Measurements from ENCODE around the gene SORCS3. TPM values are rescaled to one million over a fixed set of nuclear protein-coding genes. Genes with fewer than 3 reads are reported as not detected.

SORCS3 gene
- total and polyA plus RNA-seq, 2 donors (not counting 1 experiment from before 2014, with no cell fraction given) = not detected

DNA sequence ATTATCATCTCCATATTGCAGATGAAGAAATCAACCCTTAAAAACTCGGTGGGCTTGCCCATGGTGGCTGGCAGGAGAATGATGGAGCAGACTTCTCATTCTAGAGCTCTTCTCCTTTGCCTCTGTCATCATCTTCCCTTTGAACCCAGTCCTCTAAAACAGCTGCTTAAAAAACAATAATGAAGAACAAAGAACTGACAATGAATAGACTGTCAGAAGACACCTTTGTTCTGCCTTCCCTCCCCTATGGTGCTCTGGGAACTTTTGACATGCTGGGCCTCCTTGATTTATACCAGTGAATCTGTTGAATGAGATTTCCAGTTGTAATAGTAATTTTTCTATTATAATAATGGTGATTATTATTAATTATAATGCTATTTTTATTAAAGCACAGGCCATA lies 103.0 kb downstream of the SORCS3 start:
- Mint-ChIP-seq H3K27ac (no peak overlapping the region), H3K4me1 (no peaks in the 10 kb centered on the region), H3K4me3 (no peak overlapping the region), H3K9me3 (ENCODE audit: insufficient read depth) (no peaks in the 10 kb centered on the region), H3K27me3 (peaks cover 3% of the 10 kb centered on the region)
- TF ChIP-seq, protein P1, sequence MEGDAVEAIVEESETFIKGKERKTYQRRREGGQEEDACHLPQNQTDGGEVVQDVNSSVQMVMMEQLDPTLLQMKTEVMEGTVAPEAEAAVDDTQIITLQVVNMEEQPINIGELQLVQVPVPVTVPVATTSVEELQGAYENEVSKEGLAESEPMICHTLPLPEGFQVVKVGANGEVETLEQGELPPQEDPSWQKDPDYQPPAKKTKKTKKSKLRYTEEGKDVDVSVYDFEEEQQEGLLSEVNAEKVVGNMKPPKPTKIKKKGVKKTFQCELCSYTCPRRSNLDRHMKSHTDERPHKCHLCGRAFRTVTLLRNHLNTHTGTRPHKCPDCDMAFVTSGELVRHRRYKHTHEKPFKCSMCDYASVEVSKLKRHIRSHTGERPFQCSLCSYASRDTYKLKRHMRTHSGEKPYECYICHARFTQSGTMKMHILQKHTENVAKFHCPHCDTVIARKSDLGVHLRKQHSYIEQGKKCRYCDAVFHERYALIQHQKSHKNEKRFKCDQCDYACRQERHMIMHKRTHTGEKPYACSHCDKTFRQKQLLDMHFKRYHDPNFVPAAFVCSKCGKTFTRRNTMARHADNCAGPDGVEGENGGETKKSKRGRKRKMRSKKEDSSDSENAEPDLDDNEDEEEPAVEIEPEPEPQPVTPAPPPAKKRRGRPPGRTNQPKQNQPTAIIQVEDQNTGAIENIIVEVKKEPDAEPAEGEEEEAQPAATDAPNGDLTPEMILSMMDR (IDR thresholded peaks at IDR 0.05) = no peak
- no peak for TF ChIP-seq EZH2 (IDR thresholded peaks at IDR 0.05; ENCODE audit: borderline replicate concordance, insufficient read depth, low read depth, low read length, poor library complexity, severe bottlenecking)
- Histone ChIP-seq H3K27ac (ENCODE audit: low read length in 2 of 2) (no peak overlapping the region), H3K36me3 (replicated peaks in 1 of 2; ENCODE audit: control extremely low read depth in 1 of 2, control insufficient read depth in 1 of 2, extremely low read depth in 1 of 2, insufficient read depth in 2 of 2, low read length in 1 of 2) (no peaks in the 10 kb centered on the region), H3K27me3 (replicated peaks in 1 of 4; ENCODE audit: control extremely low read depth in 1 of 4, control insufficient read depth in 3 of 4, insufficient read depth in 4 of 4, low read length in 3 of 4) (peaks cover 0 to 3% (median 0%) of the 10 kb centered on the region in 4 experiments), H3K4me1 (ENCODE audit: control insufficient read depth in 2 of 2, insufficient read depth in 2 of 2, low read length in 2 of 2) (no peaks in the 10 kb centered on the region), H4K20me1 (ENCODE audit: control insufficient read depth, insufficient read depth, low read length, poor library complexity, severe bottlenecking) (no peaks in the 10 kb centered on the region), H3K9me3 (ENCODE audit: control extremely low read depth in 1 of 3, control insufficient read depth in 2 of 3, insufficient read depth in 1 of 3, low read length in 2 of 3) (no peaks in the 10 kb centered on the region), H2AFZ (ENCODE audit: insufficient read depth, low read depth, low read length, poor library complexity, severe bottlenecking) (no peak overlapping the region), H3K9ac (ENCODE audit: low read length) (no peak overlapping the region), H3K4me2 (replicated peaks; ENCODE audit: low read depth, low read length, poor library complexity, severe bottlenecking) (no peak overlapping the region), H3K79me2 (ENCODE audit: control insufficient read depth, insufficient read depth, low read length) (no peaks in the 10 kb centered on the region), H3K4me3 (ENCODE audit: control extremely low read depth in 1 of 5, extremely low read depth in 1 of 5, insufficient read depth in 1 of 5, low read depth in 2 of 5, low read length in 4 of 5) (no peak overlapping the region)
- DNase-seq (no peak), ATAC-seq (ENCODE audit: low read depth) (no peak)
- POLR2A ChIA-PET = no interaction called here
- intact Hi-C loops (cut with micrococcal nuclease) = no loop called here
- CTCF ChIA-PET = no interaction called here
- WGBS (ENCODE audit: insufficient coverage) = 100% methylated on average over 1 of the region's 1 CpG

DNA sequence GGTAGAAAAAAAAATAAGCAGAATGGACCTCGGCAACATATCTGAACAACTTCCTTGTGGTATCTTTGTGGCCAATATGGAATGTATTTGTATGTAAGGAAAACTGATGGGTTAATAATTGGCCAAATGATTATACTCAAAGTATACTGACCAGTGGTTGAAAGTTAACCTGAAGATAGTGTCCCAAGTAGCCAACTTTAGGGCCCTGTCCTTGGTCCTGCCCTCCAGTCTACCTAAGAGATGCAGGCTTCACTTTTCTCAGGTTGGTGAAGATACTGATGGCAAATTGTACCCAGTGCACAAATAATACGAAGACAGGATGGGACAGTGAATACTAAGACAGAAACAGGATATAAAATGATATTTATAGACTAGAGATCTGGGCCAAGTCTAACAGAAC lies 109.2 kb downstream of the SORCS3 start:
- no peaks in the 10 kb centered on the region for H3K9me3 ChIP-seq (ENCODE audit: control extremely low read depth in 1 of 3, control insufficient read depth in 2 of 3, insufficient read depth in 1 of 3, low read length in 2 of 3)
- intact Hi-C loops (cut with micrococcal nuclease) = no loop called here
- no peaks in the 10 kb centered on the region for H3K79me2 ChIP-seq (ENCODE audit: control insufficient read depth, insufficient read depth, low read length)
- CTCF ChIA-PET = no interaction called here
- H3K27me3 Mint-ChIP-seq = peaks cover 3% of the 10 kb centered on the region
- no peak overlapping the region for H3K9ac ChIP-seq (ENCODE audit: low read length)
- H3K4me2 ChIP-seq (replicated peaks; ENCODE audit: low read depth, low read length, poor library complexity, severe bottlenecking) = no peak overlapping the region
- H3K4me1 ChIP-seq (ENCODE audit: control insufficient read depth in 2 of 2, insufficient read depth in 2 of 2, low read length in 2 of 2) = no peaks in the 10 kb centered on the region
- no peak overlapping the region for H3K27ac ChIP-seq (ENCODE audit: low read length in 2 of 2)
- H3K4me3 ChIP-seq (ENCODE audit: control extremely low read depth in 1 of 5, extremely low read depth in 1 of 5, insufficient read depth in 1 of 5, low read depth in 2 of 5, low read length in 4 of 5) = no peak overlapping the region
- no peaks in the 10 kb centered on the region for H3K36me3 ChIP-seq (replicated peaks in 1 of 2; ENCODE audit: control extremely low read depth in 1 of 2, control insufficient read depth in 1 of 2, extremely low read depth in 1 of 2, insufficient read depth in 2 of 2, low read length in 1 of 2)
- H3K4me1 Mint-ChIP-seq = no peaks in the 10 kb centered on the region
- POLR2A ChIA-PET = no interaction called here
- 82% methylated on average over 1 of the region's 2 CpGs for WGBS (ENCODE audit: insufficient coverage)
- no peak overlapping the region for H2AFZ ChIP-seq (ENCODE audit: insufficient read depth, low read depth, low read length, poor library complexity, severe bottlenecking)
- peaks cover 0 to 3% (median 0%) of the 10 kb centered on the region in 4 experiments for H3K27me3 ChIP-seq (replicated peaks in 1 of 4; ENCODE audit: control extremely low read depth in 1 of 4, control insufficient read depth in 3 of 4, insufficient read depth in 4 of 4, low read length in 3 of 4)
- DNase-seq (no peak), ATAC-seq (ENCODE audit: low read depth) (no peak)
- TF ChIP-seq EZH2 (IDR thresholded peaks at IDR 0.05; ENCODE audit: borderline replicate concordance, insufficient read depth, low read depth, low read length, poor library complexity, severe bottlenecking) = no peak
- TF ChIP-seq, protein P1 (IDR thresholded peaks at IDR 0.05) = no peak
- H3K27ac Mint-ChIP-seq = no peak overlapping the region
- no peaks in the 10 kb centered on the region for H3K9me3 Mint-ChIP-seq (ENCODE audit: insufficient read depth)
- H3K4me3 Mint-ChIP-seq = no peak overlapping the region
- no peaks in the 10 kb centered on the region for H4K20me1 ChIP-seq (ENCODE audit: control insufficient read depth, insufficient read depth, low read length, poor library complexity, severe bottlenecking)

Data from B cell (primary cell).